GM08714 (cell line): ENCODE measurements around the gene DYNLRB2.

ENCODE experiments used
- H3K4me3 ChIP-seq: fragments of 200-500 bp; sonication (Bioruptor generic); 2 replicates; pipeline ENCODE4 v1.5.1; 2014; ENCODE audit warnings: mild to moderate bottlenecking, low read length, inconsistent platforms
- ZNF274 ChIP-seq: IDR thresholded peaks from 2 replicates; pipeline ENCODE4 v1.6.1; 2012; ENCODE audit warnings: mild to moderate bottlenecking, low read depth, low read length

The DYNLRB2 gene

GRCh38 chr16:80570106-80570478 lies 29.3 kb downstream of the DYNLRB2 start:
- H3K4me3 ChIP-seq: no peak overlapping the region
- TF ChIP-seq ZNF274: no peak

GRCh38 chr16:80573700-80574120 lies 32.9 kb downstream of the DYNLRB2 start:
- TF ChIP-seq ZNF274: no peak
- no peak overlapping the region for H3K4me3 ChIP-seq

- H3K4me3 ChIP-seq: no peak overlapping the region
- no peak for TF ChIP-seq ZNF274
Observed at GRCh38 chr16:80576343-80576912, 35.6 kb downstream of the DYNLRB2 start.

DNA sequence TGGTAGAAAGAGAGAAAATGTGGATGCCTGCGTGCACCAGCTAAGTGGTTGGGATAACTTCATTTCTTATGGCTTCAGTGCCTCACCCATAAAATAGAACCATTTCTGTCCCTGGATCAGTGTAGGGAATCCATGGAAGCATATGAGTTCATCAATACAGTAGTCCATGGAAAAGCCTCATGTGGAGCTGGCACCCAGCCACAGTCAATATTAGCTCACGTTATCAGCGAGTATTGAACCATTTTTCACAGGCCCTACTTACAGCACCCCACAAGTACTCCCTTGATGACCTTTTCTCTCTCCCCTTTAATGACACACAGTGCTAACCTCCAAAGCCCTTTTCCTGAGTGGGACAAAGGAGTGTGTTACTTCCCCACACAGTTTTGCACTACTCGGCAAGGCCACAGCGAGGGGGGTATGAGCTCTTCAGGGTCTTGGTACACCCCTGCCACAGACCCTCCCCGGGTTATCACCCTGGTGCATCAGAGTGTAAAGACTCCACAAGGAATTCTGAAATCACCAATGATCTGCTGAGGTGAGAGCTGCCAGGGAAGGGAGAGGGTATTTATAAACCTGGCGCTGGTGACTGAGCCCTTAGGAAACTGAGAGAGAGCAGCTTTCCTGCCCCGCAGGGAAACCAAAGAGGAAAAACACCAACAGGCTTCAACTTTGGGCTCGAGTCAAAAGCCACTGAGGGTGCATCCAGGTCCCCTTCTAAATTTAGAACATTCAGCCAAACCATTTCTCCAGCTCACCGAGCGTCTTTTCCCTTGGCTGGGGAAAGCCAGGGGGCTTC lies 36.9 kb downstream of the DYNLRB2 start:
- H3K4me3 ChIP-seq: no peak overlapping the region
- TF ChIP-seq ZNF274: no peak

GRCh38 chr16:80580109-80580832 lies 39.5 kb downstream of the DYNLRB2 start:
- no peak for TF ChIP-seq ZNF274
- no peak overlapping the region; the same call in 1 of the 2 replicates for H3K4me3 ChIP-seq

- H3K4me3 ChIP-seq: no peak overlapping the region
- no peak for TF ChIP-seq ZNF274
Observed at GRCh38 chr16:80583466-80583865, 42.7 kb downstream of the DYNLRB2 start.

GRCh38 chr16:80585764-80586163 lies 45.0 kb downstream of the DYNLRB2 start:
- no peak overlapping the region for H3K4me3 ChIP-seq
- no peak for TF ChIP-seq ZNF274

GRCh38 chr16:80586476-80586875 lies 45.7 kb downstream of the DYNLRB2 start:
- H3K4me3 ChIP-seq: no peak overlapping the region

GRCh38 chr16:80587071-80587470 lies 46.3 kb downstream of the DYNLRB2 start:
- no peak for TF ChIP-seq ZNF274
- H3K4me3 ChIP-seq: no peak overlapping the region

More at GRCh38 chr16:80586476-80586875, 45.7 kb downstream of the DYNLRB2 start:
- no peak for TF ChIP-seq ZNF274

DNA sequence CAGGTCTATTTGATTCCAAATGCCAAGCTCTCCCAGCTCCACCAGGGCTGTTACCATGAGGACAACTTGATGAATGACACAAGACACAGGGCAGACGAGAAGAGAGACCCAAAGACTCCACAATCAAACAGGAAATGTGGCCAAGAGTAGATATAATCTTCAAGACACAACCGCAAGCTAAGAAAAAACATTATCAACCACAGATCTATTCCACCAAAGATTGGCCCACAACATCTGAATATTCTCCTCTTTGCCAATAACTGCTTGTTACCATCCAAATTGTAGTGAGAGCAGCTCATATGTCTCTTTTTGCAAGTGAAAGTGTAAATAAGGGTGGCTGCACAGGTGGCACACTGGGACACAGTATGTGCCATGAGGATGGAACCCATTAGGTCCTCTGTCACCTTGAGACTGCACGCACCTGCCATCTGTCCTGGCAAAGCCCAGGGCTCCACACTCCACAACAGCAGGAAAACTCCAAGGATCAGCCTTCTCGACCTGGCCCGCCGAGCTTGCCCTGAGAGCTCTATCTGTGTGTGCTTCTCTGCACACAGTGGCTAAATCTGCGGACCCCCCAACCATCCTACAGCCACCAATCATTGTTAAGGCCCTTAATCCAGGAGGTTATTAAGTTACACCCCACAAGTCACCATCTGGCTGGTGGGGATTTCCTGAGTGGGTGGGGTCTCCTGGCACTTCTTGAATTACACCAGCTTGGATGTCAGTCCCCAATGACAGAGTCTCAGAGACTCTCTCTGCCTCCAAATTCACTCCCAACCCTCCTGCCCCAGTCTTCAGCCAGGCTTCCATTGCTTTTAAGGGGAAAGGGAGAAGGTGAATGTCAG lies 50.5 kb downstream of the DYNLRB2 start:
- H3K4me3 ChIP-seq: no peak overlapping the region
- no peak for TF ChIP-seq ZNF274

DNA sequence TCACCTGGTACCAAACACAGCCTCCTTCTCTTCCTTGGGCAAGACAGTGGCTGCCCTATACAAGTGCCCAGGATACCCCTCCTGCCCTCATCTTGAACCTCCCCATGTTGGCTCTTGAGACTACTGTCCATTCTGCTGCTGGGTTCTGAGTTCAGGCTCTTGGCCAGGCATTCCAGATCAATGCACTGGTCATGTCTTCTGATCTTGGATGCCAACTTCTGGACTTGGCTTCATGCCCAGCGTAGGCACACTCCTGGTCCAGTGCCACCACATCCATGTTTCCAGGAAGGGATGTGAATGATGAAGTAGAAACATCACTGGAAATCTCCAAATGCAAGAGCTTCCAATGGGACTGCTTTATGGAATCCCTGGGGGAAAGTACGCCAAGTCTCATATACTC lies 51.5 kb downstream of the DYNLRB2 start:
- no peak for TF ChIP-seq ZNF274
- H3K4me3 ChIP-seq: no peak overlapping the region

DNA sequence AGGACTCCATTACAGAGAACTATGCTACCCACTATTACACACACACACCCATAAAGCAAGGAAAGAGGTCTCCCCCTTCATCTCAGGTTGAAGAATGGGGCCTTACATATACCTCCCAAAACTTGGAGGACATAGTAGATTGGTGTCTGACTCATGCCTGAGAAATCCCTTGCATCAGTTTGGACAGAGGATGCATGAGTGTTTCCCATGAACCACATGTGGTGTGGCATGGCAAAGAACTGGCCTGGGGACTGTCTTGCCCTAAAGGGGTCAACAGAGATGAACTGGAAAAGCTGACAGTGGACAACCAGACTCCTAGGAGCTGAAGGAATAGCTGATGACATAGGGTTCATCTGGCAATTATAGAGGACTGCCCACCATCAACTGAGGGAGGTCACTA lies 54.0 kb downstream of the DYNLRB2 start:
- no peak overlapping the region for H3K4me3 ChIP-seq
- TF ChIP-seq ZNF274: no peak

GRCh38 chr16:80596507-80597207 lies 55.9 kb downstream of the DYNLRB2 start:
- no peak overlapping the region for H3K4me3 ChIP-seq
- no peak for TF ChIP-seq ZNF274
